Measurements from ENCODE around the gene RGS21.
A peak's percentile ranks its signal among the peaks of the same experiment; 100 is the strongest.

Gene RGS21

GRCh38 chr1:192272732-192273131, 44.1 kb upstream of the RGS21 start:
- Histone ChIP-seq H2AFZ (ENCODE audit: low read length) (no peak overlapping the region), H3K4me3 (ENCODE audit: low read length) (no peak overlapping the region), H3K36me3 (replicated peaks; ENCODE audit: insufficient read depth, low read length) (no peaks in the 10 kb centered on the region), H3K27me3 (replicated peaks; ENCODE audit: insufficient read depth, low read length) (no peaks in the 10 kb centered on the region), H3F3A (ENCODE audit: insufficient read depth, low read length) (peaks cover 15% of the 10 kb centered on the region; the same call in 1 of the 2 replicates), H3K9me3 (replicated peaks; ENCODE audit: insufficient read depth, low read length) (no peaks in the 10 kb centered on the region), H3K9ac (ENCODE audit: low read length) (no peak overlapping the region), H3K27ac (ENCODE audit: low read length) (no peak overlapping the region), H3K9me2 (replicated peaks; ENCODE audit: insufficient read depth, low read length) (no peaks in the 10 kb centered on the region), H4K20me1 (ENCODE audit: insufficient read depth, low read length) (no peaks in the 10 kb centered on the region), H3K4me2 (ENCODE audit: low read depth, low read length) (no peak overlapping the region), H3K79me2 (ENCODE audit: low read length) (no peaks in the 10 kb centered on the region), H3K4me1 (ENCODE audit: low read length) (peaks cover 19% of the 10 kb centered on the region)
- no peak for DNase-seq
- TF ChIP-seq EZH2phosphoT487 (IDR thresholded peaks at IDR 0.05; ENCODE audit: low read length), result no peak

GRCh38 chr1:192274588-192274987, 42.2 kb upstream of the RGS21 start:
- Histone ChIP-seq H3K4me2 (ENCODE audit: low read depth, low read length) (peak overlapping the region; percentile 36), H3K9ac (ENCODE audit: low read length) (no peak overlapping the region), H2AFZ (ENCODE audit: low read length) (peak overlapping the region; percentile 18), H3K27ac (ENCODE audit: low read length) (peak overlapping the region; percentile 31; the same call in 1 of the 2 replicates), H4K20me1 (ENCODE audit: insufficient read depth, low read length) (no peaks in the 10 kb centered on the region), H3K27me3 (replicated peaks; ENCODE audit: insufficient read depth, low read length) (no peaks in the 10 kb centered on the region), H3K4me3 (ENCODE audit: low read length) (no peak overlapping the region), H3K79me2 (ENCODE audit: low read length) (no peaks in the 10 kb centered on the region), H3K9me2 (replicated peaks; ENCODE audit: insufficient read depth, low read length) (no peaks in the 10 kb centered on the region), H3F3A (ENCODE audit: insufficient read depth, low read length) (peaks cover 15% of the 10 kb centered on the region; the same call in 1 of the 2 replicates), H3K36me3 (replicated peaks; ENCODE audit: insufficient read depth, low read length) (no peaks in the 10 kb centered on the region), H3K9me3 (replicated peaks; ENCODE audit: insufficient read depth, low read length) (no peaks in the 10 kb centered on the region), H3K4me1 (ENCODE audit: low read length) (peaks cover 26% of the 10 kb centered on the region)
- DNase-seq, result peak; percentile 75
- TF ChIP-seq CTCF (IDR thresholded peaks at IDR 0.05; ENCODE audit: low read length), result no peak
- no peak for TF ChIP-seq EZH2phosphoT487 (IDR thresholded peaks at IDR 0.05; ENCODE audit: low read length)
- TF ChIP-seq EZH2 (optimal IDR thresholded peaks at IDR 0.05; ENCODE audit: low read depth, low read length), result no peak

- TF ChIP-seq EZH2 (optimal IDR thresholded peaks at IDR 0.05; ENCODE audit: low read depth, low read length) (no peak), EZH2phosphoT487 (IDR thresholded peaks at IDR 0.05; ENCODE audit: low read length) (no peak), CTCF (IDR thresholded peaks at IDR 0.05; ENCODE audit: low read length) (no peak)
- Histone ChIP-seq H3K9ac (ENCODE audit: low read length) (no peak overlapping the region), H3K79me2 (ENCODE audit: low read length) (no peaks in the 10 kb centered on the region), H3K9me3 (replicated peaks; ENCODE audit: insufficient read depth, low read length) (no peaks in the 10 kb centered on the region), H3K36me3 (replicated peaks; ENCODE audit: insufficient read depth, low read length) (no peaks in the 10 kb centered on the region), H3F3A (ENCODE audit: insufficient read depth, low read length) (peaks cover 15% of the 10 kb centered on the region; the same call in 1 of the 2 replicates), H2AFZ (ENCODE audit: low read length) (no peak overlapping the region), H3K27ac (ENCODE audit: low read length) (no peak overlapping the region), H3K4me1 (ENCODE audit: low read length) (peaks cover 26% of the 10 kb centered on the region), H3K4me3 (ENCODE audit: low read length) (no peak overlapping the region), H3K27me3 (replicated peaks; ENCODE audit: insufficient read depth, low read length) (no peaks in the 10 kb centered on the region), H3K9me2 (replicated peaks; ENCODE audit: insufficient read depth, low read length) (no peaks in the 10 kb centered on the region), H4K20me1 (ENCODE audit: insufficient read depth, low read length) (no peaks in the 10 kb centered on the region), H3K4me2 (ENCODE audit: low read depth, low read length) (no peak overlapping the region)
- DNase-seq, result no peak
Measured at GRCh38 chr1:192277635-192278034, 39.2 kb upstream of the RGS21 start.

GRCh38 chr1:192284927-192285326, 31.9 kb upstream of the RGS21 start:
- TF ChIP-seq EZH2 (optimal IDR thresholded peaks at IDR 0.05; ENCODE audit: low read depth, low read length), result no peak
- no peak for TF ChIP-seq CTCF (IDR thresholded peaks at IDR 0.05; ENCODE audit: low read length)
- no peak for TF ChIP-seq EZH2phosphoT487 (IDR thresholded peaks at IDR 0.05; ENCODE audit: low read length)
- Histone ChIP-seq H3K9ac (ENCODE audit: low read length) (no peak overlapping the region), H3K27ac (ENCODE audit: low read length) (no peak overlapping the region; the same call in 1 of the 2 replicates), H3K9me3 (replicated peaks; ENCODE audit: insufficient read depth, low read length) (no peaks in the 10 kb centered on the region), H3K4me3 (ENCODE audit: low read length) (no peak overlapping the region), H3K79me2 (ENCODE audit: low read length) (no peaks in the 10 kb centered on the region), H4K20me1 (ENCODE audit: insufficient read depth, low read length) (no peaks in the 10 kb centered on the region), H3K27me3 (replicated peaks; ENCODE audit: insufficient read depth, low read length) (no peaks in the 10 kb centered on the region), H3K9me2 (replicated peaks; ENCODE audit: insufficient read depth, low read length) (no peaks in the 10 kb centered on the region), H3K4me2 (ENCODE audit: low read depth, low read length) (no peak overlapping the region), H2AFZ (ENCODE audit: low read length) (no peak overlapping the region), H3F3A (ENCODE audit: insufficient read depth, low read length) (no peaks in the 10 kb centered on the region), H3K4me1 (ENCODE audit: low read length) (0 out of 2 replicates have a peak, but pooled peaks cover 8% of the 10 kb centered on the region), H3K36me3 (replicated peaks; ENCODE audit: insufficient read depth, low read length) (no peaks in the 10 kb centered on the region)
- DNase-seq, result peak; percentile 55
